ENCODE results near the gene GCAT.

GCAT gene

GRCh38 chr22:37807410-37808293, at the start of gene GCAT:
TSS of gene GCAT (plus strand) at chr22:37807934. CDS start at chr22:37807968, 34 bp downstream.
- peak; percentile 92 to 96 for DNase-seq

GRCh38 chr22:37758694-37759093, 49.0 kb upstream of the GCAT start:
- no peak for DNase-seq

GRCh38 chr22:37759281-37759680, 48.5 kb upstream of the GCAT start:
- DNase-seq, result no peak

DNA sequence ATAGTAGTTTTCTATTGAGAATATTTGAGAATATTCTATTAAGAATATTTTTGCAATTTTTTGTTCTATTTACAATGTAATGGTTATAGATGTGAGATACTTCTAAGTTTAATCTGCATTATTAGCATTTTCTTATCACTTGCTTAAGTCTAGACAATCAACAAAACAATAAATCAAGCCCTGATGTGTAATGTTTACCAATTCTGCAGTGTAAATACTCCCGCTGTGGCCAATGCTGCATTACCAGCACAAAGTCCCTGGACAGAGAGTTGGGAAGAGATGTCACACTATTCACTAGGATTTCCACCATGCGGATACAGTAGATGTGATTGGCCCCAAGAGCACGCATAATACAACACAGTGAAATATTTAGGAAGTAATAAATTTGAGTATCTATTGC, 47.6 kb upstream of the GCAT start:
- DNase-seq, result no peak

GRCh38 chr22:37762389-37762836, 45.3 kb upstream of the GCAT start:
- no peak for DNase-seq

- DNase-seq, result no peak
Observed at GRCh38 chr22:37763012-37763411, 44.7 kb upstream of the GCAT start.

GRCh38 chr22:37763652-37764051, 44.1 kb upstream of the GCAT start:
- no peak for DNase-seq

- peak in 1 of 2 experiments; percentile 19 for DNase-seq
Observed at GRCh38 chr22:37764622-37765021, 43.1 kb upstream of the GCAT start.

GRCh38 chr22:37765498-37765897, 42.2 kb upstream of the GCAT start:
- DNase-seq, result no peak

DNA sequence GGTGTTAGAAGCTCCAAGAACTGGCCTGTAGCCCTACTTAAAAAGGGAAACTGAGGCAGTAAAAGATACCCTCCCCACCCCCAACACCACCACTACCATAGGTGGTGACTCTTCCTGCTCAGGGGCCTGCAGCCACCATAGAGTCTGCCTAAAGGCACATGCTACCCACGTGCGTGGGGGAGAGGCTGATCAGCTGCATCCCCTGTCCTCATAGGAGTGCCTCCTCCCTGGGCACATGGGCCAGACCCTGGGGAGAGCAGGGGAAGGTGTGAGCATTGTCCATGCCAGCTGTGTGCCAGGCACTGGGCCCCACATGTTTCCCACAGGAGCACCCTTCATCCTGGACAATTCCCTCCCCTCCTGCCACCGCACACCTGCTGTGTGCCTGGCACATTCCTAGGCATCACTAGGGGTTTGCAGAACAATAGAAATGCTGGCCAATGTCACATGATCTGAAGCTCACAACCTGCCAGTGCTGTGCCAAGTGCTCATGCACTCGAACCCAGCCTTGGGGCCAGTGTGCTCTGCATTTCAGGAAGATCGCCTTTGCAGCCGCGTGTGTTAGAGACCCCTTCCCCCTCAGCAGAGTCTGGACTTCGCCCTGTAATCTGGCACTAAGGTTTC, 41.7 kb upstream of the GCAT start:
- no peak for DNase-seq

- DNase-seq, result no peak
Observed at GRCh38 chr22:37768273-37768672, 39.5 kb upstream of the GCAT start.

GRCh38 chr22:37769056-37769455, 38.7 kb upstream of the GCAT start:
- no peak for DNase-seq

DNA sequence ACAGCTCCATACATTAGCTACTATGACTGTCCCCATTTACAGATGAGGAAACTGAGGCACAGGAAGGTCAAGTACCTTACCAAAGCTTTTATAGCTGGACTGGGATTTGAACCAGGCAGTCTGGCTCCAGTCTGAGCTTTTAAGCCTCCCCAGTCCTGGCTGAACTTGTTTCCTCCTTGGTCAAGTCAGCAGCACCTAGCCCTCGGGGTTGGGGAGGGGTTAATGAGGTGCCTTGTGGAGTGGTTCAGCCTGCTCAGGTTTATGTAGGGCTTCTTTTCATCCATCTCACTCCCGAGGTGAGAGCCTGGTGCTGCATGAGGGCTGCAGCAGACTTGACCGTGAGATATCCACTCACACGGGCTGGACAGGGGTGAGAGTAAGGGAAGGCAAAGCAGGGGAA, 36.7 kb upstream of the GCAT start:
- no peak for DNase-seq

DNA sequence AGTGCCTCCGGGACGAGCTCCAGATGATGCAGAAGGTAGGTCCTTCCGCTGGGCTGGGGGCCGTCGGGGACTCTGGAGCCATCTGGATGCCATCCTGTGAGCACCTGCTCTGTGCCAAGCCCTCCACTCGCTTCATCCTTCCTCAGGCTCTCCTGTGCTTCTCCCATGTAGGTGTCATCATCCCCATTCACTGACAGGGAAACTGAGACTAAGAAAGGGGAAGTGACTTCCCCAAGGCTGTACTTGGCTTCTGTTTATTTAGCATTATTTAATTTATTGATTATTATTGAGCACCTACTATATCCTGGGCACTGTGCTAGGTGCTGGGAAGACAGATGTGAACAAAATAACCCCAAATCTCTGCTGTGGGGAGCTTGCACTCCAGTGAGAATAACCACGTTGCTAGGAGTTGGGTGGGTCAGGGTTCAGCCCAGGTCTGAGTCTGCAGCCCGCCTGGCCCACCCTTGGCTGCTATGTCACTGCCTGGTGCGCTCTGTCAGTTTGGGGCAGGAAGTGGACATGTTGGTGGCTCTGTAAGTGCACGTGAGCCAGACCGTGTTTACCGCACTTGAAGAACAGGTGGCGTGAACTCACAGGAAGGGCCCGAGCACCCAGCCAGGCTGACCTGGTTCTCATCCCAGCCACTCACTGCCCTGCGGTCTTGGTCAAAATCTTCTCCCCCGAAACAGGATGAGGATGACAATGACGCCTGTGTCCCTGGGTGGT, 35.9 kb upstream of the GCAT start:
- no peak for DNase-seq

GRCh38 chr22:37774728-37775127, 33.0 kb upstream of the GCAT start:
- DNase-seq, result no peak

GRCh38 chr22:37775785-37776638, 31.7 kb upstream of the GCAT start:
- DNase-seq, result no peak

- DNase-seq, result no peak
Observed at GRCh38 chr22:37776639-37777005, 31.1 kb upstream of the GCAT start.

- no peak for DNase-seq
Observed at GRCh38 chr22:37777122-37777687, 30.5 kb upstream of the GCAT start.

- DNase-seq, result no peak
Observed at GRCh38 chr22:37778370-37779009, 29.2 kb upstream of the GCAT start.

GRCh38 chr22:37781434-37782059, 26.2 kb upstream of the GCAT start:
- DNase-seq, result no peak

Data from NCI-H446 (cell line).